H1 (cell line): Measurements from ENCODE around the gene MTMR10.

Experiments used
- SIX5 ChIP-seq: IDR thresholded peaks from 2 replicates; pipeline ENCODE4 v1.6.1; 2011; ENCODE audit warnings: mild to moderate bottlenecking, low read depth, low read length
- TF ChIP-seq, protein P1 (sequence below), 3 experiments: IDR thresholded peaks; 1 replicate in 2 of 3; 2 replicates in 1 of 3; pipeline versions ENCODE4 v1.5.1 to v1.6.1; 2011; ENCODE audit warnings: low read length in 3 of 3, mild to moderate bottlenecking in 3 of 3, inconsistent platforms in 2 of 3, low read depth in 1 of 3, moderate library complexity in 1 of 3; ENCODE audit not compliant: insufficient read depth in 1 of 3; ENCODE audit errors: control extremely low read depth in 1 of 3

DNA sequence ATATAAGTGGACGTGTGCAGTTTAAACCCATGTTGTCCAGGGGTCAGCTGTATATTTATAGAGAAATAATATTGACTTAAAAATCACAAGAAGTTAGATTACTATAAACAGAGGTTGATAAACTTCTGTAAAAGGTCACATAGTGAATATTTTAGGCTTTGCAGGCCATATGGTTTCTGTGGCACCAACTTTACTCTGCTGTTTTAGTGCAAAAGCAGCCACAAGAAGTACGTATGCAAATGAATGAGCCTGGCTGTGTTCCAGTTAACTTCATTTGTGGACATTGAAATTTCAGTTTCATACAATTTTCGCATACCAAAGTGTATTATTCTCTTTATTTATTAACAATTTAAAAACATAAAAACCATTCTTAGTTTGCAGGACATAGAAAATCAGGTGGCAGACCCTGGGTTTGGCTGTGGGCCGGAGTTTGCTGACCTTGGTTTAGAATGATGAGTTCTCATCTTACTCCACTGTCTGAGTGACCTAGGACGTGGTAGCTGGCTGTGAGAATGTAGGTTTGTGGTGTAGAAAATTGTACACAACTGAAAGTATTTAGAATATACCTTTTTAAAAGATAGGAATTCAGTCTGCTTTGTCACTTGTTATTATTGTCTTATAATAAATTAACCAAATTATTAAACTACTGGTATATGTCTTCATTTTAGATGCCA is 71.4 kb downstream of the MTMR10 start:
- TF ChIP-seq, protein P1, sequence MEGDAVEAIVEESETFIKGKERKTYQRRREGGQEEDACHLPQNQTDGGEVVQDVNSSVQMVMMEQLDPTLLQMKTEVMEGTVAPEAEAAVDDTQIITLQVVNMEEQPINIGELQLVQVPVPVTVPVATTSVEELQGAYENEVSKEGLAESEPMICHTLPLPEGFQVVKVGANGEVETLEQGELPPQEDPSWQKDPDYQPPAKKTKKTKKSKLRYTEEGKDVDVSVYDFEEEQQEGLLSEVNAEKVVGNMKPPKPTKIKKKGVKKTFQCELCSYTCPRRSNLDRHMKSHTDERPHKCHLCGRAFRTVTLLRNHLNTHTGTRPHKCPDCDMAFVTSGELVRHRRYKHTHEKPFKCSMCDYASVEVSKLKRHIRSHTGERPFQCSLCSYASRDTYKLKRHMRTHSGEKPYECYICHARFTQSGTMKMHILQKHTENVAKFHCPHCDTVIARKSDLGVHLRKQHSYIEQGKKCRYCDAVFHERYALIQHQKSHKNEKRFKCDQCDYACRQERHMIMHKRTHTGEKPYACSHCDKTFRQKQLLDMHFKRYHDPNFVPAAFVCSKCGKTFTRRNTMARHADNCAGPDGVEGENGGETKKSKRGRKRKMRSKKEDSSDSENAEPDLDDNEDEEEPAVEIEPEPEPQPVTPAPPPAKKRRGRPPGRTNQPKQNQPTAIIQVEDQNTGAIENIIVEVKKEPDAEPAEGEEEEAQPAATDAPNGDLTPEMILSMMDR (IDR thresholded peaks at IDR 0.05; ENCODE audit: control extremely low read depth in 1 of 3, insufficient read depth in 1 of 3, low read depth in 1 of 3, low read length in 3 of 3) = no peak
- TF ChIP-seq SIX5 = no peak
